Ishikawa (cell line): ENCODE measurements around the gene FHOD1.

Experiments
- CEBPB ChIP-seq: IDR thresholded peaks from 2 replicates; pipeline ENCODE4 v1.6.1; 2012
- CREB1 ChIP-seq: IDR thresholded peaks from 2 replicates; pipeline ENCODE4 v1.6.1; 2012; ENCODE audit warnings: low read depth
- EGR1 ChIP-seq: IDR thresholded peaks from 2 replicates; pipeline ENCODE4 v1.6.1; 2012
- EP300 ChIP-seq: IDR thresholded peaks from 2 replicates; pipeline ENCODE4 v1.6.1; 2012; ENCODE audit warnings: borderline replicate concordance
- FOXM1 ChIP-seq: IDR thresholded peaks from 2 replicates; pipeline ENCODE4 v1.6.1; 2012; ENCODE audit warnings: low read depth, borderline replicate concordance
- NFIC ChIP-seq: IDR thresholded peaks from 2 replicates; pipeline ENCODE4 v1.6.1; 2012
- RAD21 ChIP-seq: IDR thresholded peaks from 2 replicates; pipeline ENCODE4 v1.6.1; 2012; ENCODE audit warnings: low read depth
- TAF1 ChIP-seq: IDR thresholded peaks from 2 replicates; pipeline ENCODE4 v1.6.1; 2012; ENCODE audit warnings: low read depth, mild to moderate bottlenecking
- TCF12 ChIP-seq: IDR thresholded peaks from 2 replicates; pipeline ENCODE4 v1.6.1; 2012; ENCODE audit warnings: low read depth
- TEAD4 ChIP-seq: IDR thresholded peaks from 2 replicates; pipeline ENCODE4 v1.6.1; 2012
- YY1 ChIP-seq: IDR thresholded peaks from 2 replicates; pipeline ENCODE4 v1.6.1; 2012; ENCODE audit warnings: low read depth
- ZBTB7A ChIP-seq: IDR thresholded peaks from 2 replicates; pipeline ENCODE4 v1.6.1; 2012; ENCODE audit warnings: low read depth
- TF ChIP-seq, protein P1 (sequence below): IDR thresholded peaks from 2 replicates; pipeline ENCODE4 v1.6.1; 2012
- TF ChIP-seq, protein P2 (sequence below): IDR thresholded peaks from 2 replicates; pipeline ENCODE4 v1.6.1; 2012
- TF ChIP-seq, protein P3 (sequence below): IDR thresholded peaks from 2 replicates; pipeline ENCODE4 v1.6.1; 2012; ENCODE audit warnings: low read depth, mild to moderate bottlenecking

FHOD1 gene

DNA sequence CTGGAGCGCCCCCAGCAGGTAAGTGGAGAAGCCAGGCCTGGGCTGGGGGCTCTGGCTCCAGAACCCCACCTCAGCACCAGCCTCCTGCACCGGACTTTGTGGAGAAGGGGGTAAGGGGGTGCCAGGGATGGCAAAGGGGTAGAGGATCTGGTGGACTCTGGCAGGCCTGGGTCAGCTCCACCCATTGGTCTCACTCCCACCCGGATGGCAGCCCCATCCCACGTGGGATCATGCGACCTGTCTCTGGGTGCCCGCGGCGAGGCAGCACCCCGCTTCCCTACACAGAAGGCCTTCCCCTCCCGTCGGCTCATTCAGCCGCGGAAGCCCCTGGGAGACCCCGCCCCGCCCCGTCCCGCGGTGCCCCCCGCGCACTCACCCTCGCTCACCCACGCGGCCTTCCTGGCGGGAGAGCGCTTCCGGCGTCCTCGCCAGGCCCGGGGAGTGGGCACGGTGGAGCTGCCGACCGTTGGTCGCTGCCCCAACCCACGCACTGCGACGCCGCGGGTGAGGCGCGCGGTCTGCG lies 31.6 kb upstream of the FHOD1 start:
- TF ChIP-seq, protein P1, sequence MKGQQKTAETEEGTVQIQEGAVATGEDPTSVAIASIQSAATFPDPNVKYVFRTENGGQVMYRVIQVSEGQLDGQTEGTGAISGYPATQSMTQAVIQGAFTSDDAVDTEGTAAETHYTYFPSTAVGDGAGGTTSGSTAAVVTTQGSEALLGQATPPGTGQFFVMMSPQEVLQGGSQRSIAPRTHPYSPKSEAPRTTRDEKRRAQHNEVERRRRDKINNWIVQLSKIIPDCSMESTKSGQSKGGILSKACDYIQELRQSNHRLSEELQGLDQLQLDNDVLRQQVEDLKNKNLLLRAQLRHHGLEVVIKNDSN: no peak
- TF ChIP-seq TCF12: no peak
- no peak for TF ChIP-seq TEAD4
- TF ChIP-seq TAF1: no peak
- TF ChIP-seq FOXM1: no peak
- TF ChIP-seq ZBTB7A: peak; percentile 41
- no peak for TF ChIP-seq CREB1
- TF ChIP-seq, protein P2, sequence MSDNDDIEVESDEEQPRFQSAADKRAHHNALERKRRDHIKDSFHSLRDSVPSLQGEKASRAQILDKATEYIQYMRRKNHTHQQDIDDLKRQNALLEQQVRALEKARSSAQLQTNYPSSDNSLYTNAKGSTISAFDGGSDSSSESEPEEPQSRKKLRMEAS: 0 out of 2 replicates have a peak, but pooled peaks have one; percentile 24
- TF ChIP-seq EGR1: peak; percentile 69

DNA sequence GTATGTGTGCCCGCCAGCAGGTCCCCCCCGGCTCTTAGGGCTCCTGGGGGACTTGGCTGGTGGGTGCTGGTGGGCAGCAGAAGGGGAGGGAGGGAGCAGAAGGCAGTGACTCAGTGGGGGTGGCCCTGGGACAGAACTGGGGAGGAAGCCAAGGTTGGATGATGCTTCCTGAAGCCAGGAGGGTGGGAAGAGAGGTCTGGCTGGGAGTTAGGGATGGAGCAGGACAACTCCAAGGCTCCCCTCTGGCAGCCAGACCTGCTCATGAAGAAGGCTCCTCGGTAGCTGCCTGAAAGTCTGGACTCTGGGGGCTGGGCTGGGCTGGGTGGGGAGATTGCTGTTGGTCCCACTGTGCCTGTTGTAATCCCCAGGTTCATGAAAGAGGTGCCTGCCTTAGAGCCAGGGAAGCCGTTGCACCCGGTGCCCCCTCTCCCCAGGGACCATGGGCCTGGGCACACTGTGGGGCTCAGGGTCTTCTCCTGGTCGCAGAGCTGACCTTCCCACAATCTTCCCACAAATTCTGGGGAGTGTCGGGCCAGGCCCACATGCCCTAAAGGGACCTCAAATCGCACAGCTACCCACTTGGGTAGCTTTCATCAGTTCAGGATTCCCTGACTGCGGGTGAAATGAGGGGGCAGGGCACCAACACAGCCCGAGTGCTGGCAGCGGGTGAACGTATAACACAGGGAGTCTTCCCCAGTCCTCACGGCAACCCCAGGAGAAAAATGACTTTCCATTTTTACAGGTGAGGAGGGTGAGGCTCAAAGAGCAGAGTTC lies 30.9 kb upstream of the FHOD1 start:
- no peak for TF ChIP-seq CEBPB
- TF ChIP-seq, protein P2: no peak
- TF ChIP-seq EGR1: no peak
- TF ChIP-seq TEAD4: no peak
- no peak; the same call in 1 of the 2 replicates for TF ChIP-seq ZBTB7A
- TF ChIP-seq EP300: no peak
- no peak for TF ChIP-seq TCF12
- no peak for TF ChIP-seq YY1
- TF ChIP-seq TAF1: no peak
- no peak for TF ChIP-seq FOXM1

DNA sequence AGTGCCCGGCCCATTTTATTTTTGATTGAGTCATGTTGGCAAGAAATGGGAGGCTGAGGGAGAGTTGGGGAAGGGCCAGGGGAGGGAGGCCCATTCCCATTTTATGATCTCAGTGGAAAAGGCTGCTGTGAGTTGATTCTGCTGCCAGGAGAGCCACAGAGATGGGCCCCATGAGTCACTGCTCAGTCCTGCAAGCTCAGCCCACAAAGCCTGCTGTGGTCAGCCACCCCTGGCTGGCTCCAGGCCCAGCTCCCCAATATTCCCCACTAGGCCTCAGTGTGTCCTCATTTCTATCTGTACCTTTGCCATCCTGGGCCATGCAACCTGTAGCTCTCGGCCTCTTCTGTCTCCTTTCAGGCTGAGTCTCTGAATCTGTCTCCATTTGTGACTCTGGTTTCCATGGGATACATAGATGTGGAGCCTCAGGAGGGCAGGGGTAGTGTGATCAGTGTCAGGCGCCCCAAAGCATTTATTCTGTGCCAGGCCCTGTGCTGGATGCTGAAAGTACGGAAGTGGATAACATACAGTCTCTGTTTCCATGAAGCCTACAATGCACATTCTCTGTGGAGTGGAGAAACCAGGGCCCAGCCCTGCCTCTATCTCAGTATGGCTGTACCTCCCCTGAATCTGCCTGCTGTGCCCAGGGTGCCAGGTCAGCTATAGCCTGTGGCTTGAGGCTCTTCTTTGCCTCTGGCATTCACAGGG lies 30.2 kb upstream of the FHOD1 start:
- TF ChIP-seq, protein P1: no peak
- TF ChIP-seq TAF1 (0 out of 2 replicates have a peak, but pooled peaks have one; percentile 6), CREB1 (no peak), FOXM1 (0 out of 2 replicates have a peak, but pooled peaks have one; percentile 36), RAD21 (peak; percentile 6; the same call in 1 of the 2 replicates), ZBTB7A (0 out of 2 replicates have a peak, but pooled peaks have one; percentile 13), TEAD4 (peak; percentile 79), NFIC (peak; percentile 94), EGR1 (no peak), TCF12 (peak; percentile 90), YY1 (no peak), CEBPB (peak; percentile 38; the same call in 1 of the 2 replicates), EP300 (peak; percentile 82)
- TF ChIP-seq, protein P2: no peak
- TF ChIP-seq, protein P3, sequence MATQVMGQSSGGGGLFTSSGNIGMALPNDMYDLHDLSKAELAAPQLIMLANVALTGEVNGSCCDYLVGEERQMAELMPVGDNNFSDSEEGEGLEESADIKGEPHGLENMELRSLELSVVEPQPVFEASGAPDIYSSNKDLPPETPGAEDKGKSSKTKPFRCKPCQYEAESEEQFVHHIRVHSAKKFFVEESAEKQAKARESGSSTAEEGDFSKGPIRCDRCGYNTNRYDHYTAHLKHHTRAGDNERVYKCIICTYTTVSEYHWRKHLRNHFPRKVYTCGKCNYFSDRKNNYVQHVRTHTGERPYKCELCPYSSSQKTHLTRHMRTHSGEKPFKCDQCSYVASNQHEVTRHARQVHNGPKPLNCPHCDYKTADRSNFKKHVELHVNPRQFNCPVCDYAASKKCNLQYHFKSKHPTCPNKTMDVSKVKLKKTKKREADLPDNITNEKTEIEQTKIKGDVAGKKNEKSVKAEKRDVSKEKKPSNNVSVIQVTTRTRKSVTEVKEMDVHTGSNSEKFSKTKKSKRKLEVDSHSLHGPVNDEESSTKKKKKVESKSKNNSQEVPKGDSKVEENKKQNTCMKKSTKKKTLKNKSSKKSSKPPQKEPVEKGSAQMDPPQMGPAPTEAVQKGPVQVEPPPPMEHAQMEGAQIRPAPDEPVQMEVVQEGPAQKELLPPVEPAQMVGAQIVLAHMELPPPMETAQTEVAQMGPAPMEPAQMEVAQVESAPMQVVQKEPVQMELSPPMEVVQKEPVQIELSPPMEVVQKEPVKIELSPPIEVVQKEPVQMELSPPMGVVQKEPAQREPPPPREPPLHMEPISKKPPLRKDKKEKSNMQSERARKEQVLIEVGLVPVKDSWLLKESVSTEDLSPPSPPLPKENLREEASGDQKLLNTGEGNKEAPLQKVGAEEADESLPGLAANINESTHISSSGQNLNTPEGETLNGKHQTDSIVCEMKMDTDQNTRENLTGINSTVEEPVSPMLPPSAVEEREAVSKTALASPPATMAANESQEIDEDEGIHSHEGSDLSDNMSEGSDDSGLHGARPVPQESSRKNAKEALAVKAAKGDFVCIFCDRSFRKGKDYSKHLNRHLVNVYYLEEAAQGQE: no peak

DNA sequence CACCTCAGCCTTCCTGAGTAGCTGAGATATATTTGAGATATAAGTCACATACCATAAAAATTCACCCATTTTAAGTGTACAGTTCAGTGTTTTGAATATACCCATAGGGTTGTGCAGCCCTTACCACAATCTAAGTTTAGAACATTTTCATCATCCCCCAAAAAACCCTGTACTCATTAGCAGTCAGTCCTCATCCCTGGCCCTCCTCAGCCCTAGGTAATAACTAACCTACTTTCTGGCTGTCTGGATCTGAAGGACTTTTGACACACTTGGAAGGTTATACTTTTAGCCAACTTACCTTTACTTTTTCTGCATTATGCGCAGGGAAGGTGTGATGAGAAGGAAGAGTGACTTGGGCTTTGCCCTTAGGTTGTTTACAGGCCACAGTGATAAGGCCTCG lies 28.0 kb upstream of the FHOD1 start:
- TF ChIP-seq RAD21 (no peak), TCF12 (no peak), TEAD4 (no peak), CREB1 (no peak), FOXM1 (no peak)
- TF ChIP-seq, protein P1: no peak

DNA sequence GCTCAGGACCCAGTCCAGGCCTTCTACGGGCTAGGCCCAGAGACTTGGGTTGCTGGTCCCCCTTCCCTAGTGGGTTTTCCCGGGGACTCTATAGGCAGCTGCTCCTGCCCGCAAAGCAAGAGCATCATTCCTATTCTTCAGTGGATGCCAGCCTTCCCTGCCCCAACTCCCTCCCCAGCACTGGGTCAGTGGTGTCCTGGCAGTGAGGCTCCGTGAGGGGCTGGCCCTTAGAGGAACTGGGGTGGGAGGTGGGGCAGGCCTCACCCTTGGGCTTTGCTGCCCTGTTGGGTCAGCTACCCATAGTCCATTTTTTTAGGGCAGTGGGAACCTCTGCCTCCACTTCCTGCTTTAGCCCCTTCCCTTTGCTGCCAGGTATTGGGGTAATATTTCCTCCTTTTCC lies 24.2 kb upstream of the FHOD1 start:
- TF ChIP-seq, protein P1: no peak
- TF ChIP-seq NFIC (no peak), YY1 (no peak), CEBPB (no peak), TAF1 (no peak), EP300 (no peak), EGR1 (no peak), RAD21 (no peak), TEAD4 (no peak), FOXM1 (no peak), ZBTB7A (no peak), TCF12 (no peak), CREB1 (no peak)
- TF ChIP-seq, protein P3: no peak
- TF ChIP-seq, protein P2: no peak
